Measurements from ENCODE around the gene ITGB1.

DNA sequence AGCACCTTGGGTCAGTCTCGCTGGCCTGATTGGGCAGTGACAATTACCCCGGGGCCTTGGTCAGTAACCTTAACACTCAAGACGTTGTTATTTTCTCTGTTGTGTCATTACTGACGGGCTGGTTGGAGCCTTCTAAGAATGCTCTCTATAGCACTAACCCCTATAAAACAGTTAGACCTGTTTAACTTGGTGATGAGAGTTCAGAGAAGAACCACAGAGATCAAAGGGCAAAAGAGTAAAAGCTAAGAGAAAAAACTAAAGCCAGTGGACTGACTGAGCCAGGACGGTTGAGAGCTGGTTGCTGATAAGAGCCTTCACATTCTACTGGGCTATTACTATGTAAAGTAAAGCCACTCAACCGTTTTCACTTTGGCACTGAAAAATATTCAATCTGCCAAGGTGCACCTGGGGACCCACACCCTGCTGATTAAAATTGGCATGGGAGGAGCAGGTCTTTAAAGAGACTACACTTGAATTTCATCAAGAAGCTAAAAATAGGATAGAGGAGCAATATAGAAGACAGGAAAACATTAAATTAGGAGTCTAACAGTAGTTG lies 13.6 kb upstream of the ITGB1 start:
- TF ChIP-seq, protein P1, sequence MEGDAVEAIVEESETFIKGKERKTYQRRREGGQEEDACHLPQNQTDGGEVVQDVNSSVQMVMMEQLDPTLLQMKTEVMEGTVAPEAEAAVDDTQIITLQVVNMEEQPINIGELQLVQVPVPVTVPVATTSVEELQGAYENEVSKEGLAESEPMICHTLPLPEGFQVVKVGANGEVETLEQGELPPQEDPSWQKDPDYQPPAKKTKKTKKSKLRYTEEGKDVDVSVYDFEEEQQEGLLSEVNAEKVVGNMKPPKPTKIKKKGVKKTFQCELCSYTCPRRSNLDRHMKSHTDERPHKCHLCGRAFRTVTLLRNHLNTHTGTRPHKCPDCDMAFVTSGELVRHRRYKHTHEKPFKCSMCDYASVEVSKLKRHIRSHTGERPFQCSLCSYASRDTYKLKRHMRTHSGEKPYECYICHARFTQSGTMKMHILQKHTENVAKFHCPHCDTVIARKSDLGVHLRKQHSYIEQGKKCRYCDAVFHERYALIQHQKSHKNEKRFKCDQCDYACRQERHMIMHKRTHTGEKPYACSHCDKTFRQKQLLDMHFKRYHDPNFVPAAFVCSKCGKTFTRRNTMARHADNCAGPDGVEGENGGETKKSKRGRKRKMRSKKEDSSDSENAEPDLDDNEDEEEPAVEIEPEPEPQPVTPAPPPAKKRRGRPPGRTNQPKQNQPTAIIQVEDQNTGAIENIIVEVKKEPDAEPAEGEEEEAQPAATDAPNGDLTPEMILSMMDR (IDR thresholded peaks at IDR 0.05) = no peak
- TF ChIP-seq POLR2A (IDR thresholded peaks at IDR 0.05) = no peak

Data from body of pancreas (tissue), 4 donors.